Activated naive CD4-positive, alpha-beta T cell treated with anti-CD3 and anti-CD28 coated beads for 36 hours (primary cell): ENCODE results near the gene PDE6A. TPM values are rescaled to one million over a fixed set of nuclear protein-coding genes. Genes with fewer than 3 reads are reported as not detected.

Source experiments
- CTCF ChIA-PET: fragments of 350-600 bp; sonication (Branson Sonifier 250); formaldehyde crosslinking; loops from one replicate; lab custom pipeline; 2021; ENCODE audit warnings: antibody characterized with exemption; lab: Charles Lee
- DNase-seq: peaks from one replicate; pipeline ENCODE4 v3.0.0-alpha.2; 2020
- H3K27ac Mint-ChIP-seq: one replicate; pipeline ENCODE4 v1.8.0; 2021; ENCODE audit warnings: mild to moderate bottlenecking, mixed read lengths
- H3K27me3 Mint-ChIP-seq: one replicate; pipeline ENCODE4 v1.8.0; 2021; ENCODE audit warnings: low read depth, mixed read lengths
- H3K36me3 Mint-ChIP-seq: one replicate; pipeline ENCODE4 v1.8.0; 2021; ENCODE audit warnings: low read depth, mixed read lengths
- H3K4me1 Mint-ChIP-seq: one replicate; pipeline ENCODE4 v1.8.0; 2021; ENCODE audit warnings: low read depth, mixed read lengths
- H3K4me3 Mint-ChIP-seq: one replicate; pipeline ENCODE4 v1.8.0; 2021; ENCODE audit warnings: mild to moderate bottlenecking, moderate library complexity, mixed read lengths
- H3K9me3 Mint-ChIP-seq: one replicate; pipeline ENCODE4 v1.8.0; 2021; ENCODE audit warnings: mixed read lengths
- intact Hi-C: fragments of 100-400 bp; cut with micrococcal nuclease; formaldehyde crosslinking; loops from one replicate; pipeline ENCODE4 v1.15.1; 2023
- total RNA-seq, 2 experiments: library from RNA; stranded (reverse); gene quantifications; one replicate each; pipeline ENCODE4 v1.2.3, GENCODE V29; 2021

The PDE6A gene
- total RNA-seq, 2 experiments from 2014 or later, result not detected

DNA sequence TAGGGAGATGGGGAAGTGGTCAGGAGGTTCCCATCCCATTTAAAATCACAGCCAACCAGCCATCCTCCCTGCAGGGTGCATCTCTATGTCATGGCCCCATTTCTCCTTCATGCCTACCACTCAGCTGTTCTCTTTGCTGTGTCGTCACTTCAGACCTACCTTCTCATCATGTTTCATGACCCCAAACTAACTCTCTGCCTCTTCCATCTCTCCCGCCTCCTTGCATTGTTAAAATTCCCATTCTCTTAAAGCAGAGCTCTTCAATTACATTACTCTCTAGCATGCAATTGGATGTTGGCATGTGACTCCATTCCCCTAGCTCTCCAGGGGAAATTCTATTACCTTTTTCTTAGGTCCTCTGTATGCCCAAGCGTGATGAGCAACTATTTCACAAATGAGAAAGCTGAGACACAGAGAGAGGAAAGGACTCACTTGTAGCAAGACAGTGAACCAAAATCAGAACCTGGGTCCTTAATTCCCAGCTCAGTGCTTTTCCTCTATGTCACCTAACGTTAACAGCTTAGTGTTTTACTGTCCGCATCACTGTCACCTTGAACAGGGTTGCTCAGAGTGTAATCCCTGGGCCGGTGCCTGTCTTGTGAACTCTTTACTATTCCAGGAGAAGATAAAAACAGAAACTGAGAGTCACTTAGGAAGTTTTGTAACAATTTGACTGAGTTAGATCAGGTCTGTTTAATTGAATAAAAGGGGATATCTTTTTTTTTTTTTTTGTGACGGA lies 28.1 kb downstream of the PDE6A start:
- no peak for DNase-seq

DNA sequence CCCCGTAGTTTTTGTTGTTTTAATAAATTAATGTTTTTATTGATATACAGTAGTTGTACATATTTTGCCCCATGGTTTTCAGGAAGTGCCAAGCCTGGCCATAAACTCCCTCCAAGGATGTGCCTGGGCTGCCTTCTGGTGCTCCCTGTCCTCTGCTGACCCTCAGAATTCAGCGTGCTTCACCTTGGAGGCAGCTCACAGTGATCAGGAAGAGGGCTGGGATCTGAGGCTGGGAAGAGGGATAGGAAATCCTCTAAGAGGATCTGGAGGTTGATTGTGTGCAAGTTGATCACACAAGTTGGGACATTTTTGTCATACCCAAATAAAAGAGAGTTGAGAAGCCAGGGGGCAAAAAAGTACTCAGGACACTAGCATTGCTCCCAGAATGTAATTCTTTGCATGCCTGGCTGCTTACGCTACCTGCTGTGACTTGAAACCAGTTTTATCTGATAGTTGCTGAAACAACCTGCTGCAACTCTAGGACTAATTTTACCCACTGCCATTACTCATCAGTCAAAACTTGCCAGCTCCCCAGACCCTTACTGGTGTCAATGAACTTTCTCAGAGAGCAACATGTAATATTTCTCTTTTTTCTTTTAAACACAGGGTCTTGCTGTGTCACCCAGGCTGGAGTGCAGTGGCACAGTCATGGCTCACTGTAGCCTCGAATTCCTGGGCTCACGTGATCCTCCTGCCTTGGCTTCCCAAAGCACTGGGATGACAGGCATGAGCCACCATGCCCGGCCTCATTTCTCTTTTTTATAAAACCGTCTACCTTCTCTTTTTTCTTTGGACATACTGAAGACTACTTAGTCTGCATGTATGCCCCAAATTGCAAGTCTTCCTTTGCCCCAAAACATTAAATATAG lies 29.0 kb downstream of the PDE6A start:
- intact Hi-C loops, result no loop called here
- no peak for DNase-seq
- H3K9me3 Mint-ChIP-seq, result no peaks in the 10 kb centered on the region
- no peak overlapping the region for H3K27ac Mint-ChIP-seq
- H3K36me3 Mint-ChIP-seq, result no peaks in the 10 kb centered on the region
- no peaks in the 10 kb centered on the region for H3K4me1 Mint-ChIP-seq
- CTCF ChIA-PET, result interaction anchor here (1.6 kb wide), 1 partner anchor 12 kb away, joined by 5 read pairs; no protein-coding TSS in a partner anchor
- peaks cover 11% of the 10 kb centered on the region for H3K27me3 Mint-ChIP-seq
- H3K4me3 Mint-ChIP-seq, result no peak overlapping the region

More for the DNA sequence above, 28.1 kb downstream of the PDE6A start:
- peaks cover 7% of the 10 kb centered on the region for H3K27me3 Mint-ChIP-seq
- H3K4me3 Mint-ChIP-seq, result no peak overlapping the region
- no peak overlapping the region for H3K27ac Mint-ChIP-seq
- intact Hi-C loops, result no loop called here
- no peaks in the 10 kb centered on the region for H3K36me3 Mint-ChIP-seq
- H3K4me1 Mint-ChIP-seq, result peaks cover 1% of the 10 kb centered on the region
- H3K9me3 Mint-ChIP-seq, result no peaks in the 10 kb centered on the region
- CTCF ChIA-PET, result interaction anchor here (1.6 kb wide), 1 partner anchor 11 kb away, joined by 5 read pairs; no protein-coding TSS in a partner anchor

DNA sequence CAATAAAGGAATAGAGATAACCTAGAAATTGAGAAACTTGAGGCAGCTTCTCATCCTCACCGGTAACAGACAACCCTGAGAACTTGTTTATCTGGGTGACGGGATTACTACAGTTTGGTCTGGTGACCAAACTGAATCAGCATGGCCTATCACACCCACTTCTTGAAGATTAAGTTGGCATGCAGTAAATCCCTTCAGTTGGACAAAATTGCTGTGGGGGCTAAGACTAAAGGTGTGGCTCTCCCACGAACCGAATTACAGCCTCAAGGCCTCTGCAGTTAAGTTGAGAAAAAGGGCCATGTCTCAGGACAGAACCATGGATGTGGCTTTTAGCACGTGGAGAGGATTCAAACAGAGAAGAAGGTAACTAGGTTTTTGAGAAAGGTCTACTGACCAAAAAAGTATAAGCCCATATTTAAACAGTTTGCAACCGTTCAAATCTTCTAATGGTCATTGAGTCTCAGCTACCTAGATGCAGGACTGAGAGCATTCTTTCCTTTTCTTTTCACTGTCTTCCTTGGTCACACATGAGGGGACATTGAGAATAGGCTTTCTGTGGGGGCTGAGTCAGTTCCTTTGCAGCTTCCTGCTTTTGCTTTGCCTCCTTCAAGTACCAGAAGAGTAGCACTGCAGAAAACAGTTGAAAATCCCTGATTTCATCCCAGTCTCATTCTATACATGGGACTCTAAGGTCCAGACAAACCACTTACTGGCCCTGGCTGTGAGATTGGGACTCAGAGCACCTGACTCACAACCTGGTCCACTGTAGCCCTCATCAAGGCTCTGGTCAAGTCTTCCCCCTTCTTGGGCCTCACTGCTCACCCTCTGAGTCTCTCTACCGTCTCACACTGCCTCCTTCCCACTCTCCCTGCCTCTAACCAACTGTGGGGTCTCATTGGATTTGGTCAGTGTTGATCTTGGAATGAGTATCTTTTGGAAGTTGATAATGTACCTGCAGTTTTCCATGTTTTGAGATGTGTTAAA lies 30.9 kb downstream of the PDE6A start:
- DNase-seq, result no peak
- Mint-ChIP-seq H3K27me3 (peaks cover 18% of the 10 kb centered on the region), H3K4me3 (no peak overlapping the region), H3K36me3 (no peaks in the 10 kb centered on the region), H3K27ac (no peak overlapping the region), H3K9me3 (no peaks in the 10 kb centered on the region), H3K4me1 (no peaks in the 10 kb centered on the region)
- CTCF ChIA-PET, result interaction anchor here (0.7 to 1.2 kb wide), 2 partner anchors 22 to 100 kb away, joined by 3 to 4 read pairs; no protein-coding TSS in a partner anchor
- intact Hi-C loops, result no loop called here

DNA sequence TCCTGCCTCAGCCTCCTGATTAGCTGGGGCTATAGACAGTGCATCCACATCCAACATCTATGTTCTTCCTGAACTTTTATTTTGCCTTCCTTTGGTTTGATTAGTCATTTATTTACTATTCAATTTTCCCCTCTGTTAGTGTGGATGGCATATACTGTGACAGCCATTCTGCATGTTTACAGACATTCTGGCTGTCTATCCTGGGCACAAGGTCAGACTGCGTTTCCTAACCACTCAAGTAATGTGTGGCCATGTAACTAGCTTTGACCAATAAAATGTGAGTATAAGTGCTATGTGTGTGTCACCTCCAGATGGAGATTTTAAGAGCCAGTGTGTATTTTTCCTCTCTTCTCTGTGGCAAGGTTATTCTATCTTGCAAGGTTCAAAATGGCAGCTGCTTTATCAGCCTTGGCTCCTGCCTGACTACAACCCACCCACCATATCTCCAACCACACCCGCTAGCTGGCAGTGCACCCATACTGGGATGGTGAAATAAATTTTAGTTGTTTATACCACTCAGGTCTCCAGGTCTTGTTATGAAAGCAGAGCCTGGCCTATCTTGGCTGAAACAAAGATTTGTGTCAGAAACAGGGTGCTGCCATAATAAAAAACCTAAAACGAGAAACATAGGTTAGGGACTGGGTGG lies 32.2 kb downstream of the PDE6A start:
- DNase-seq, result no peak
- intact Hi-C loops, result no loop called here
- Mint-ChIP-seq H3K36me3 (no peaks in the 10 kb centered on the region), H3K27ac (no peak overlapping the region), H3K27me3 (peaks cover 18% of the 10 kb centered on the region), H3K4me1 (no peaks in the 10 kb centered on the region), H3K4me3 (no peak overlapping the region), H3K9me3 (no peaks in the 10 kb centered on the region)
- CTCF ChIA-PET, result interaction anchor here (1.2 kb wide), 1 partner anchor 99 kb away, joined by 4 read pairs; no protein-coding TSS in a partner anchor

DNA sequence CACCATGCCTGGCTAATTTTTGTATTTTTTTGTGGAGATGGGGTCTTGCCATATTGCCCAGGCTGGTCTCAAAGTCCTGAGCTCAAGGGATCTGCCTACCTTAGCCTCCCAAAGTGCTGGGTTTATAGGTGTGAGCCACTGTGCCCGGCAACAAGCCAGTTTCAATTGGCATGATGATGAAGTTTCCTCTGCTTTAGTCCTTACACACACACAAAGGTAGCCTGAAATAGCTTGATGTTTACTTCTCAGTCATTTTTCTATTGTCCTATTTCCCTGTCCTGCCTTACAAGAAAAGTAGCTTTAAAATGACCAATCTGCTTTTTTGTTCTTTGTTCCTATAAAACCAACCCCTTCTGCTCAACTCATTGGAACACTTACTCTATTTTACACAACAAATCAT lies 33.6 kb downstream of the PDE6A start:
- DNase-seq, result no peak
- no peak overlapping the region for H3K27ac Mint-ChIP-seq
- H3K4me3 Mint-ChIP-seq, result no peak overlapping the region
- CTCF ChIA-PET, result interaction anchor here (0.6 to 0.8 kb wide), 2 partner anchors 81 to 208 kb away, joined by 4 read pairs; no protein-coding TSS in a partner anchor
- peaks cover 16% of the 10 kb centered on the region for H3K27me3 Mint-ChIP-seq
- intact Hi-C loops, result no loop called here
- no peaks in the 10 kb centered on the region for H3K36me3 Mint-ChIP-seq
- H3K9me3 Mint-ChIP-seq, result no peaks in the 10 kb centered on the region
- no peaks in the 10 kb centered on the region for H3K4me1 Mint-ChIP-seq

DNA sequence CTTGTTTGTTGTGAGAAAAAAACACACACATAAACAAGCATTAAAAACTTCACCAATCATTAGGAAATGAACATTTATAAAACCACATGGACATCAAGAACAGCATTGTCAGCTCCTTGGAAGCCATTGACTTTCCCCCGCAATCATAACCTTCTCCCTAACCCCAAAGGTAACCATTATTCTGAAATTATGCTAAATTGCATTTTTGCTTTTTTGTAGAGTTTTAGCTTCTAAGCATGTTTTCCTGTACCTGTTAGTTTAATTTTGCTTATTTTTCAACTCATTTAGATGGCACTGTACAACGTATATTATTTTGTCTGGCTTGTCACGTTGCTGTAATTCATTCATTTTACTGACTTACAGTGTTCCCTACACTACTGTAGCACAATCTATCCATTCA lies 36.8 kb downstream of the PDE6A start:
- Mint-ChIP-seq H3K36me3 (no peaks in the 10 kb centered on the region), H3K4me3 (no peak overlapping the region), H3K9me3 (no peaks in the 10 kb centered on the region), H3K27ac (no peak overlapping the region), H3K4me1 (peaks cover 6% of the 10 kb centered on the region), H3K27me3 (peaks cover 19% of the 10 kb centered on the region)
- no peak for DNase-seq
- intact Hi-C loops, result no loop called here
- CTCF ChIA-PET, result no interaction called here

DNA sequence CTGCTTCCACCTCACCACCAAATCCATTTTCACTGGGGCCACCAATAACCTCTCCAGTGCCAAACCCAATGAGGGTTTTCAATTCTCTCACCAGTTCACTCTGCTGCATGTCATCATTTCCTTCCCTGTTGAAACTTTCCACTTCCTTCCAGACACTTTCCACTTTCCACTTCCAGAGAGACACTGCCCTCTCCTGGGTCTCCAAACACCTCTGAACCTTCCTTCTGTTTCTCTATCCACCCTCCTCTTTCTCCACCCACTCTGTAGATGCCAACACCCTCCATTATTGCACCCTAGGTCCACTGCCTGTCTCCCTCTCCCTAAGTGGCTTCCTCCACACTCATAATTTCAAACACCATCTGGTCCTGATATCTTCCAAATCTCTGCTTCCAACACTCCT lies 39.6 kb downstream of the PDE6A start:
- Mint-ChIP-seq H3K9me3 (no peaks in the 10 kb centered on the region), H3K4me1 (peaks cover 6% of the 10 kb centered on the region)

DNA sequence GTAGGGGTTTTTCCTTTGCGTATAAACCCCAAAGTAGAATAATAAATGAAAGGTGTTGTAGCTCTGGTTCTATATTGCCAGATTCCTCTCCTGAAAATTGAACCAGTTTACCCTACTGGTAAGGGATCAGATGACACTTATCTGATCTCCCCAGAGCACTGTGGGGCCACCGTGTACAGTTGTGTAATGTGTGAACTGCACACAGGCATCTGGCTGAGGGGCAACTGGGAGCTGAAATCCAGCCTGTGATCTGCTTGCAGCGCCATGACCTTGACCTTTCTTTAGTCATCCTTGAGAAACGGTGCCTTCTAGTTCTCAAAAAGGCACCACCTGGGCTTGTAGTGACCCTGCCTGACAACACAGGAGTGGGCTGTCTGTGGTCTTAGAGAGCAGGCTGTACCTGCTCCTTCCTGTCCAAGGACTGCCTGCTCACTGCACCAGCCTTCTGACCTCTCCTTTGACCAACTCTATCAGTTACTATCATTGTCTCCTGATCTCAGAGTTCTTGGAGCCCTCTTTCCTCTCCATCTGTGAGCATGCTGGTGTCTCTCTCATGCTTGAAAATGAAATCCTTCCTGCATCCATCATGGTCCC lies 40.2 kb downstream of the PDE6A start:
- intact Hi-C loops, result no loop called here
- H3K4me3 Mint-ChIP-seq, result no peak overlapping the region
- no peaks in the 10 kb centered on the region for H3K9me3 Mint-ChIP-seq
- H3K4me1 Mint-ChIP-seq, result peaks cover 6% of the 10 kb centered on the region
- no peak overlapping the region for H3K27ac Mint-ChIP-seq
- H3K27me3 Mint-ChIP-seq, result peaks cover 3% of the 10 kb centered on the region
- no peak for DNase-seq
- no peaks in the 10 kb centered on the region for H3K36me3 Mint-ChIP-seq
- CTCF ChIA-PET, result interaction anchor here (0.6 to 0.7 kb wide), 2 partner anchors 86 to 700 kb away, joined by 3 read pairs; no protein-coding TSS in a partner anchor

More for the DNA sequence above, 39.6 kb downstream of the PDE6A start:
- intact Hi-C loops, result no loop called here
- Mint-ChIP-seq H3K36me3 (no peaks in the 10 kb centered on the region), H3K4me3 (no peak overlapping the region), H3K27me3 (peaks cover 4% of the 10 kb centered on the region), H3K27ac (no peak overlapping the region)
- DNase-seq, result no peak
- CTCF ChIA-PET, result no interaction called here

DNA sequence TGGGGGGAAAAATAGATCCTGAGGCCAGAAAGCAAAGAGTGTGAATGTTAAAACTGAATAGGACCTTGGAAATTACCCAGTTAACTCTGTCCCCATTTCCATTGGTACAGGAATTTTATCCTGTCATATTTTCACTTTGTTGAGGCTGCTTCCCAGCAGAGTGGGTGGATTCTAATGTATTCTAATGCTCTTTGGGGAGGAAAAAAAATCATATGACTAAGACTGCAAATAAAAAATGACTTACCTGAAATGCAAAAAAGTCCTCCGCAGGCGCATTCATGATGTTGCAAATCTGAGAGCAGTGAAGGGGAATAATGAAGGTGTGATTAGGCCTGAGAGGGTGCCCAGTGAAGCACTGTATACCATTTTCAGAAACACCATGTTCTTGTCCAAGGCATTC lies 41.2 kb downstream of the PDE6A start:
- no peaks in the 10 kb centered on the region for H3K9me3 Mint-ChIP-seq
- no peak overlapping the region for H3K27ac Mint-ChIP-seq
- no peak for DNase-seq
- no peak overlapping the region for H3K4me3 Mint-ChIP-seq
- H3K4me1 Mint-ChIP-seq, result peaks cover 6% of the 10 kb centered on the region
- no peaks in the 10 kb centered on the region for H3K36me3 Mint-ChIP-seq
- CTCF ChIA-PET, result interaction anchor here (0.6 to 0.8 kb wide), 3 partner anchors 55 to 848 kb away, joined by 3 to 5 read pairs (median 3); no protein-coding TSS in a partner anchor
- peaks cover 3% of the 10 kb centered on the region for H3K27me3 Mint-ChIP-seq
- intact Hi-C loops, result no loop called here

DNA sequence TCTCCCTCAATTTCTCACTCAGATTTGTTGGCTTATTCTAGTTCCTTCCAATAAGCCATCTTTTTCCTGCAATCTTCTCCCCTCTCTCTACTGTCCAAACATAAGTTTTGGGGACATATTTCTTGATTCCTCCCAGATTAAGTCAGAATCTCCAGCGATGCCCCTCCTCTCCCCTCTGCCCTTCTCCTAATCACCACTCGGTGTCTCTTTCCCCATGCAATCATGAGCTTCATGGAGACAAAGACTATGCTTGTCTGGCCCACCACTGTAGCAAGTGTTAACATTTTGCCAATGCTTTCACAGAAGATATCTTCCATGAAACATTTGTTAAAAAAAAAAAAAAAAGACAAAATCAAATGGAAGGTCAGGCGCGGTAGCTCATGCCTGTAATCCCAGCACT lies 42.4 kb downstream of the PDE6A start:
- CTCF ChIA-PET, result interaction anchor here (0.7 to 1.2 kb wide), 3 partner anchors 58 to 90 kb away, joined by 3 to 5 read pairs (median 3); no protein-coding TSS in a partner anchor
- Mint-ChIP-seq H3K9me3 (no peaks in the 10 kb centered on the region), H3K4me3 (no peak overlapping the region), H3K36me3 (no peaks in the 10 kb centered on the region), H3K27me3 (peaks cover 5% of the 10 kb centered on the region), H3K27ac (no peak overlapping the region), H3K4me1 (peaks cover 6% of the 10 kb centered on the region)
- intact Hi-C loops, result no loop called here
- DNase-seq, result no peak

DNA sequence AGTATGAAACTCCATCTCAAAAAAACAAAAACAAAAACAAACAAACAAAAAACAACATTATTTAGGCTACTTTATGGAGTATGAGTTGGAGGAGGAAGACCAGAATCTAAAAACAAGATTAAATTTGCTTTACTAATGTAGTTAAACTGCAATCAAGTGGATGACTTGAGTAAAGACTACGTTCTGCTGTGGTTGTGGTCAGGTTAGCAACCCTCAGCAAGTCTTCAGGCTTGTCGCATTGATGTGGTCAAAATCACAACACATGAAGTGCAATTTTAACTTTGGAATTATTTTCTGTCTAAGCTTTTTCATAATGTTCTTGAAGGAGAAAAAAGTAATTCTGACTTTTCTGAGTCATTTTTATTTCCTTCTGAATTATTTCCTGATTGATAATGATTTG lies 43.1 kb downstream of the PDE6A start:
- intact Hi-C loops, result no loop called here
- Mint-ChIP-seq H3K27ac (no peak overlapping the region), H3K4me3 (no peak overlapping the region), H3K9me3 (no peaks in the 10 kb centered on the region), H3K27me3 (peaks cover 5% of the 10 kb centered on the region), H3K36me3 (no peaks in the 10 kb centered on the region), H3K4me1 (peaks cover 6% of the 10 kb centered on the region)
- no peak for DNase-seq
- CTCF ChIA-PET, result interaction anchor here (0.9 to 1.2 kb wide), 2 partner anchors 57 to 67 kb away, joined by 3 read pairs; no protein-coding TSS in a partner anchor
